HepG2 (cell line): ENCODE results near the gene RUVBL1. TPM values are rescaled to one million over a fixed set of nuclear protein-coding genes. Genes with fewer than 3 reads are reported as not detected.

Experiments used
- CAMTA2 ChIP-seq: sonication (generic); formaldehyde crosslinking; IDR thresholded peaks from 2 replicates; pipeline ENCODE4 v1.4.0; 2020; ENCODE audit warnings: mild to moderate bottlenecking, missing genetic modification reagents, borderline replicate concordance
- CEBPG ChIP-seq: IDR thresholded peaks from 2 replicates; pipeline ENCODE4 v1.6.1; 2016
- CHD2 ChIP-seq: IDR thresholded peaks from 2 replicates; pipeline ENCODE4 v1.6.1; 2011; ENCODE audit warnings: low read depth, low read length, improper control_type of control experiment
- EHMT2 ChIP-seq: fragments of 200-600 bp; sonication (generic); IDR thresholded peaks from 2 replicates; pipeline ENCODE4 v1.7.0; 2017; ENCODE audit warnings: antibody characterized with exemption, low read depth, low read length, borderline replicate concordance
- GABPB1 ChIP-seq: IDR thresholded peaks from 2 replicates; pipeline ENCODE4 v1.6.1; 2016; ENCODE audit warnings: mild to moderate bottlenecking, missing genetic modification reagents, moderate library complexity, missing compliant biosample characterization
- MTF1 ChIP-seq: sonication (generic); formaldehyde crosslinking; IDR thresholded peaks from 2 replicates; pipeline ENCODE4 v1.5.0; 2020; ENCODE audit warnings: missing genetic modification reagents
- MYC ChIP-seq: sonication (generic); formaldehyde crosslinking; IDR thresholded peaks from 2 replicates; pipeline ENCODE4 v1.9.0; 2021; ENCODE audit warnings: missing genetic modification reagents, borderline replicate concordance
- MYNN ChIP-seq: sonication (generic); formaldehyde crosslinking; IDR thresholded peaks from 2 replicates; pipeline ENCODE4 v1.4.0; 2020; ENCODE audit warnings: mild to moderate bottlenecking, low read depth, missing genetic modification reagents
- NCOA1 ChIP-seq: sonication (generic); formaldehyde crosslinking; IDR thresholded peaks from 2 replicates; pipeline ENCODE4 v1.9.0; 2021; ENCODE audit warnings: missing genetic modification reagents
- NR1H2 ChIP-seq: sonication (generic); formaldehyde crosslinking; IDR thresholded peaks from 2 replicates; pipeline ENCODE4 v1.8.1; 2022; ENCODE audit warnings: low read depth, missing genetic modification reagents, borderline replicate concordance
- SMARCC2 ChIP-seq: fragments of 450-650 bp; IDR thresholded peaks from 2 replicates; pipeline ENCODE4 v1.6.1; 2017; ENCODE audit warnings: antibody characterized with exemption, mild to moderate bottlenecking
- SMC3 ChIP-seq: IDR thresholded peaks from 2 replicates; pipeline ENCODE4 v1.6.1; 2011; ENCODE audit warnings: low read length, improper control_type of control experiment
- THAP11 ChIP-seq: IDR thresholded peaks from 2 replicates; pipeline ENCODE4 v1.6.1; 2016; ENCODE audit warnings: missing biosample characterization, missing genetic modification reagents
- ZKSCAN1 ChIP-seq: fragments of 150-350 bp; IDR thresholded peaks from 2 replicates; pipeline ENCODE4 v1.6.1; 2014; ENCODE audit warnings: low read length
- ZMYM2 ChIP-seq: sonication (generic); formaldehyde crosslinking; IDR thresholded peaks from 2 replicates; pipeline ENCODE4 v1.8.0; 2022; ENCODE audit warnings: mild to moderate bottlenecking, missing genetic modification reagents
- ZNF138 ChIP-seq: sonication (generic); formaldehyde crosslinking; IDR thresholded peaks from 2 replicates; pipeline ENCODE4 v1.5.0; 2020; ENCODE audit warnings: mild to moderate bottlenecking, low read depth, missing genetic modification reagents
- ZNF234 ChIP-seq: sonication (generic); formaldehyde crosslinking; conservative IDR thresholded peaks from 2 replicates; pipeline ENCODE4 v1.5.1; 2020; ENCODE audit warnings: mild to moderate bottlenecking, missing genetic modification reagents
- ZNF235 ChIP-seq: sonication (generic); formaldehyde crosslinking; IDR thresholded peaks from 2 replicates; pipeline ENCODE4 v1.8.1; 2023; ENCODE audit warnings: mild to moderate bottlenecking, missing genetic modification reagents, borderline replicate concordance
- ZNF256 ChIP-seq: sonication (generic); formaldehyde crosslinking; conservative IDR thresholded peaks from 2 replicates; pipeline ENCODE4 v1.4.0; 2020; ENCODE audit warnings: missing genetic modification reagents
- ZNF260 ChIP-seq: sonication (generic); formaldehyde crosslinking; IDR thresholded peaks from 2 replicates; pipeline ENCODE4 v1.4.0; 2020; ENCODE audit warnings: missing genetic modification reagents, low read depth, mild to moderate bottlenecking, borderline replicate concordance
- ZNF468 ChIP-seq: sonication (generic); formaldehyde crosslinking; IDR thresholded peaks from 2 replicates; pipeline ENCODE4 v1.8.0; 2022; ENCODE audit warnings: mild to moderate bottlenecking, moderate library complexity, missing genetic modification reagents
- ZNF780A ChIP-seq: sonication (generic); formaldehyde crosslinking; IDR thresholded peaks from 2 replicates; pipeline ENCODE4 v1.8.0; 2022; ENCODE audit warnings: mild to moderate bottlenecking, missing genetic modification reagents, moderate library complexity
- ZNF788 ChIP-seq: sonication (generic); formaldehyde crosslinking; IDR thresholded peaks from 2 replicates; pipeline ENCODE4 v1.5.0; 2020; ENCODE audit warnings: mild to moderate bottlenecking, missing genetic modification reagents, borderline replicate concordance
- ZSCAN30 ChIP-seq: sonication (generic); formaldehyde crosslinking; IDR thresholded peaks from 2 replicates; pipeline ENCODE4 v1.5.0; 2020; ENCODE audit warnings: mild to moderate bottlenecking, missing genetic modification reagents
- ZSCAN31 ChIP-seq: sonication (generic); formaldehyde crosslinking; IDR thresholded peaks from 2 replicates; pipeline ENCODE4 v1.5.0; 2020; ENCODE audit warnings: low read depth, mild to moderate bottlenecking, missing genetic modification reagents
- polyA plus RNA-seq, 8 experiments: library from polyadenylated mRNA; depleted of rRNA in 3 of 8; stranded (reverse) in 7 of 8; unstranded in 1 of 8; fragments of >200 nt; fragmentation: Illumina TruSeq in 4 of 8; extraction: Trizol in 4 of 8; gene quantifications; 2 replicates each; pipeline versions ENCODE4 v1.2.1 to v1.2.3, GENCODE V29; 2011 to 2016; ENCODE audit warnings: low read depth in 4 of 8, missing spikeins in 1 of 8, mixed read lengths in 1 of 8; ENCODE audit not compliant: insufficient read depth in 1 of 8
- total RNA-seq, 5 experiments: library from RNA; depleted of rRNA; stranded (reverse); fragments of >200 nt; fragmentation: Illumina TruSeq; extraction: Trizol; gene quantifications; 2 replicates each; pipeline ENCODE4 v1.2.3, GENCODE V29; 2016; ENCODE audit warnings: low read depth in 1 of 5
- TF ChIP-seq, protein P1 (sequence below): IDR thresholded peaks from 2 replicates; pipeline ENCODE4 v1.6.1; 2016; ENCODE audit warnings: missing compliant biosample characterization, missing genetic modification reagents, borderline replicate concordance
- TF ChIP-seq, protein P2 (sequence below): sonication (generic); formaldehyde crosslinking; IDR thresholded peaks from 2 replicates; pipeline ENCODE4 v1.4.0; 2020; ENCODE audit warnings: missing genetic modification reagents, borderline replicate concordance
- TF ChIP-seq, protein P3 (sequence below): sonication (generic); formaldehyde crosslinking; IDR thresholded peaks from 2 replicates; pipeline ENCODE4 v1.5.1; 2020; ENCODE audit warnings: missing genetic modification reagents, mild to moderate bottlenecking, borderline replicate concordance

Gene RUVBL1
- total and polyA plus RNA-seq, 2 of the 13 experiments (the other 11 are each of a cell fraction or from before 2014, with no cell fraction given): 32.7 to 86.3 TPM

DNA sequence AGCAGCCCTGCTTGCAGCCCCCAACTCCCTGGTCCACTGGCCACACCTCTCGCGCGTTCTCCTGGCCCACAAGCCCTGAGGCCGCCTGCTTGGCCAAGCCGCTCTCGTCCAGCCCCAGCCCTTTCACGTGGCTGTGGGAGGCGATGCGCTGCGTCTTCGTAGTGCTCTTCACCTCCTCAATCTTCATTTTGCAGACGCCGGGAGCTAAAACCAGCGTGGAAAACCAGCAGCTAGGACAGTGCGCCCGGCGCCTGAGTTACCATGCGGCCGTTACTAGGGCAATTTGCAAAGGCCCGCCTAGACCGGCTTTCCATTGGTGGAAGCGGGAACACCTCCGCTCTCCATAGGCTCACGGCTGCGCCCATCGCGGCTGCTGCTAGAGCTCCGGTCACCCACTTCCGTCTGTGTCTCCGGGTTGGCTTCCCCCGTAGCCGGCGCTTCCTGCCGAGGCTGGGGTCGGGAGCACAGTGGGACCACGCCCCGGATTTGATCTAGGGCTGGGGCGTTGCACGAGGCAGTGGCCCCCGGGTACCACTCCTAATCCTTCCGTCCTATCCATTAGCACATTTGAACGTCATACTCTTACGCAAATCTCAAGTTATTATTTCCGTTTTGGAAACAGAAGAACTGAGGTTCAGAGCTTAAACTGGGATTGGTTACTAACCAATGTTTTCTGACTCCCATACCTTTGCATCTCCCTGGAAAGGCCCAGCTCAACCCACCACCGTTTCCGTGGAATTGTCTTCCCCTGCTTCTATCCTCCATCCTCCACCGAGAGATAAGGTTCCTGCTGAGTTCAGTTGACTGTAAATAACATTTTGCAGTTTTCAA lies at the start of gene RUVBL1 (continued):
- TF ChIP-seq, protein P1, sequence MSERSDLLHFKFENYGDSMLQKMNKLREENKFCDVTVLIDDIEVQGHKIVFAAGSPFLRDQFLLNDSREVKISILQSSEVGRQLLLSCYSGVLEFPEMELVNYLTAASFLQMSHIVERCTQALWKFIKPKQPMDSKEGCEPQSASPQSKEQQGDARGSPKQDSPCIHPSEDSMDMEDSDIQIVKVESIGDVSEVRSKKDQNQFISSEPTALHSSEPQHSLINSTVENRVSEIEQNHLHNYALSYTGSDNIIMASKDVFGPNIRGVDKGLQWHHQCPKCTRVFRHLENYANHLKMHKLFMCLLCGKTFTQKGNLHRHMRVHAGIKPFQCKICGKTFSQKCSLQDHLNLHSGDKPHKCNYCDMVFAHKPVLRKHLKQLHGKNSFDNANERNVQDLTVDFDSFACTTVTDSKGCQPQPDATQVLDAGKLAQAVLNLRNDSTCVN (CRISPR knock-in tag): peak; percentile 32; the same call in 1 of the 2 replicates
- TF ChIP-seq ZMYM2 (CRISPR knock-in tag): peak; percentile 48; the same call in 1 of the 2 replicates
- TF ChIP-seq NCOA1 (CRISPR knock-in tag): 0 out of 2 replicates have a peak, but pooled peaks have one; percentile 37
- TF ChIP-seq GABPB1: peak; percentile 100
- TF ChIP-seq ZNF235 (CRISPR knock-in tag): no peak
- TF ChIP-seq CEBPG (CRISPR knock-in tag): peak; percentile 80
- TF ChIP-seq THAP11 (CRISPR knock-in tag): peak; percentile 96
- TF ChIP-seq CHD2: peak; percentile 33; the same call in 1 of the 2 replicates
- peak; percentile 79; the same call in 1 of the 2 replicates for TF ChIP-seq ZKSCAN1
- no peak for TF ChIP-seq NR1H2
- 0 out of 2 replicates have a peak, but pooled peaks have one; percentile 77 for TF ChIP-seq CAMTA2 (CRISPR knock-in tag)
- peak; percentile 95 for TF ChIP-seq MYC
- no peak for TF ChIP-seq ZNF468
- no peak for TF ChIP-seq SMARCC2
- TF ChIP-seq ZNF138: no peak
- no peak for TF ChIP-seq ZNF256 (CRISPR knock-in tag)
- TF ChIP-seq, protein P2, sequence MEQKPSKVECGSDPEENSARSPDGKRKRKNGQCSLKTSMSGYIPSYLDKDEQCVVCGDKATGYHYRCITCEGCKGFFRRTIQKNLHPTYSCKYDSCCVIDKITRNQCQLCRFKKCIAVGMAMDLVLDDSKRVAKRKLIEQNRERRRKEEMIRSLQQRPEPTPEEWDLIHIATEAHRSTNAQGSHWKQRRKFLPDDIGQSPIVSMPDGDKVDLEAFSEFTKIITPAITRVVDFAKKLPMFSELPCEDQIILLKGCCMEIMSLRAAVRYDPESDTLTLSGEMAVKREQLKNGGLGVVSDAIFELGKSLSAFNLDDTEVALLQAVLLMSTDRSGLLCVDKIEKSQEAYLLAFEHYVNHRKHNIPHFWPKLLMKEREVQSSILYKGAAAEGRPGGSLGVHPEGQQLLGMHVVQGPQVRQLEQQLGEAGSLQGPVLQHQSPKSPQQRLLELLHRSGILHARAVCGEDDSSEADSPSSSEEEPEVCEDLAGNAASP (CRISPR knock-in tag): peak; percentile 33; the same call in 1 of the 2 replicates
- TF ChIP-seq ZSCAN31 (CRISPR knock-in tag): no peak
- TF ChIP-seq MTF1 (CRISPR knock-in tag): no peak
- no peak for TF ChIP-seq SMC3
- TF ChIP-seq ZNF788 (CRISPR knock-in tag): peak; percentile 90; the same call in 1 of the 2 replicates
- TF ChIP-seq EHMT2: peak; percentile 45; the same call in 1 of the 2 replicates
- TF ChIP-seq ZSCAN30 (CRISPR knock-in tag): no peak
- no peak for TF ChIP-seq ZNF234 (CRISPR knock-in tag)
- TF ChIP-seq ZNF260 (CRISPR knock-in tag): no peak
- TF ChIP-seq, protein P3, sequence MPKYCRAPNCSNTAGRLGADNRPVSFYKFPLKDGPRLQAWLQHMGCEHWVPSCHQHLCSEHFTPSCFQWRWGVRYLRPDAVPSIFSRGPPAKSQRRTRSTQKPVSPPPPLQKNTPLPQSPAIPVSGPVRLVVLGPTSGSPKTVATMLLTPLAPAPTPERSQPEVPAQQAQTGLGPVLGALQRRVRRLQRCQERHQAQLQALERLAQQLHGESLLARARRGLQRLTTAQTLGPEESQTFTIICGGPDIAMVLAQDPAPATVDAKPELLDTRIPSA (CRISPR knock-in tag): no peak
- TF ChIP-seq MYNN: no peak
- no peak for TF ChIP-seq ZNF780A
